ENCODE measurements around the gene PSMD2.
"Not testable (repeated sequence)": the region's sequence is repeated elsewhere in the genome, so short reads cannot be mapped to it uniquely, and the experiment has no call there.

The PSMD2 gene

DNA sequence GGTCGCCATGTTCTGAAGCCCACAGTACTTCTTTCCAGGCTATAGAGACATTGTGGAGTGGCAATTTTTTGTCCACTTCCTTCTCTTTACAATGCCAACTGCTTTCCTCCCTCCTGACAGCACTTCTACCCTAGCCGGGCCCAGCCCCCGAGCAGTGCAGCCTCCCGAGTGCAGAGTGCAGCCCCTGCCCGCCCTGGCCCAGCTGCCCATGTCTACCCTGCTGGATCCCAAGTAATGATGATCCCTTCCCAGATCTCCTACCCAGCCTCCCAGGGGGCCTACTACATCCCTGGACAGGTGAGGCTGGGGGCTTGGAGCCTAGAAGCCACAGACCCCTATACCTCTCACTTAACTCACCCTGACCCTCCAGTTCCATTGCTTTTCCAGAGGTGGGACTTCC lies 18.2 kb downstream of the PSMD2 start:
- DNase-seq, result no peak

DNA sequence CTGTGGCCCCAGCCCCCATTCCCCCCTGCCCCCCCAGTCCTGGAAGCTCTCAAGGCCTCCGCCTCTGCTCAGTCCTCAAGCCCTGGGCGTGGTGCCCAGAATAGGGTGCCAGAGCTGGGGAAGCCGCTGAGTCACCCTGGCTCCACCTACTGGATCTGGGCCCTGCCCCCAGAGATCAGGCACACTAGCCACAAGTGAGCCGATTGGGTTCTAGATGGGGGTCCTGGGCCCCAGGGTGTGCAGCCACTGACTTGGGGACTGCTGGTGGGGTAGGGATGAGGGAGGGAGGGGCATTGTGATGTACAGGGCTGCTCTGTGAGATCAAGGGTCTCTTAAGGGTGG lies 21.0 kb downstream of the PSMD2 start:
- no peak for DNase-seq

DNA sequence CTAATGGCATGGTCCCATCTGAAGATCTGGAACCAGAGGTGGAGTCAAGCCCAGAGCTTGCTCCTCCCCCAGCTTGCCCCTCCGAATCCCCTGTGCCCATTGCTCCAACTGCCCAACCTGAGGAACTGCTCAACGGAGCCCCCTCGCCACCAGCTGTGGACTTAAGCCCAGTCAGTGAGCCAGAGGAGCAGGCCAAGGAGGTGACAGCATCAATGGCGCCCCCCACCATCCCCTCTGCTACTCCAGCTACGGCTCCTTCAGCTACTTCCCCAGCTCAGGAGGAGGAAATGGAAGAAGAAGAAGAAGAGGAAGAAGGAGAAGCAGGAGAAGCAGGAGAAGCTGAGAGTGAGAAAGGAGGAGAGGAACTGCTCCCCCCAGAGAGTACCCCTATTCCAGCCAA lies 22.6 kb downstream of the PSMD2 start:
- DNase-seq, result no peak

DNA sequence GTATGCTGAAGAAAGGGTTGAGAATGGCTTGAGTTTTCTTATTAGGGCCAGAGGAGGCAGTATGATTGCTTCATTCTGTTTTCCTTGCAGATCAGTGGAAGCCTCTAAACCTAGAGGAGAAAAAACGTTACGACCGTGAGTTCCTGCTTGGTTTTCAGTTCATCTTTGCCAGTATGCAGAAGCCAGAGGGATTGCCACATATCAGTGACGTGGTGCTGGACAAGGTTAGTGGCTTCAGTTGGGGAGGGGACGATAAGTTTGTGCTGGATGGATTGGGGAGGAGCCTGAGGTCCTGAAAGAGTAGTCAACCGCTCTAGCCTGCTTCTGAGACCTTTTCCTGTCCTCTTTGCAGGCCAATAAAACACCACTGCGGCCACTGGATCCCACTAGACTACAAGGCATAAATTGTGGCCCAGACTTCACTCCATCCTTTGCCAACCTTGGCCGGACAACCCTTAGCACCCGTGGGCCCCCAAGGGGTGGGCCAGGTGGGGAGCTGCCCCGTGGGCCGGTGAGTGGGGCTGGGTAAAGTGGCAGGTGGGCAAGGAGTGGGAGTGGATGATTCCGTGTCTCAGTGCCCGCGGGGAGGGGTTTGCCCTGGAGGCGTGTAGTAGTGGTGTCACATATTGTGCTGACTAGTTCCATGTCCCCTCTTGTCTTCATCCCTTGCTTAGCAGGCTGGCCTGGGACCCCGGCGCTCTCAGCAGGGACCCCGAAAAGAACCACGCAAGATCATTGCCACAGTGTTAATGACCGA lies 23.9 kb downstream of the PSMD2 start:
- DNase-seq, result no peak

DNA sequence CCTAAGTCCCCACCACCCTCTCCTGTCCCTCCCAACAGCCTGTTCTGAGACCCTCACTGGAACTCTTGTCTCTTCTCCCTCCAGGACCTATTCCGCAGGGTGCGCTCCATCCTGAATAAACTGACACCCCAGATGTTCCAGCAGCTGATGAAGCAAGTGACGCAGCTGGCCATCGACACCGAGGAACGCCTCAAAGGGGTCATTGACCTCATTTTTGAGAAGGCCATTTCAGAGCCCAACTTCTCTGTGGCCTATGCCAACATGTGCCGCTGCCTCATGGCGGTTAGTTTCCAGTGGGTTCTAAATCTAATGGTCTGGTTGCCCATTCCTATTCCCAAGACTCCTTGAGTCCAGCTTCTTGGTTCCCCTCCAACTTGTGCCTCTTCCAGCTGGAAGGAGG lies 24.7 kb downstream of the PSMD2 start:
- DNase-seq, result no peak

DNA sequence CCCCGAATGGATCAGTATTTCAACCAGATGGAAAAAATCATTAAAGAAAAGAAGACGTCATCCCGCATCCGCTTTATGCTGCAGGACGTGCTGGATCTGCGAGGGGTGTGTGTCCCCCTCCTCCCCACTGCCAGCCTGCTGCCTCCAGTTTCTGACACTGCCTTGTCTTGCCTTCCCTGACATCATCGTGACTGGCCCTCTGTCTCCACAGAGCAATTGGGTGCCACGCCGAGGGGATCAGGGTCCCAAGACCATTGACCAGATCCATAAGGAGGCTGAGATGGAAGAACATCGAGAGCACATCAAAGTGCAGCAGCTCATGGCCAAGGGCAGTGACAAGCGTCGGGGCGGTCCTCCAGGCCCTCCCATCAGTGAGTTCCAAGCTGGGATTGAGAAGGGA lies 26.2 kb downstream of the PSMD2 start:
- no peak for DNase-seq

DNA sequence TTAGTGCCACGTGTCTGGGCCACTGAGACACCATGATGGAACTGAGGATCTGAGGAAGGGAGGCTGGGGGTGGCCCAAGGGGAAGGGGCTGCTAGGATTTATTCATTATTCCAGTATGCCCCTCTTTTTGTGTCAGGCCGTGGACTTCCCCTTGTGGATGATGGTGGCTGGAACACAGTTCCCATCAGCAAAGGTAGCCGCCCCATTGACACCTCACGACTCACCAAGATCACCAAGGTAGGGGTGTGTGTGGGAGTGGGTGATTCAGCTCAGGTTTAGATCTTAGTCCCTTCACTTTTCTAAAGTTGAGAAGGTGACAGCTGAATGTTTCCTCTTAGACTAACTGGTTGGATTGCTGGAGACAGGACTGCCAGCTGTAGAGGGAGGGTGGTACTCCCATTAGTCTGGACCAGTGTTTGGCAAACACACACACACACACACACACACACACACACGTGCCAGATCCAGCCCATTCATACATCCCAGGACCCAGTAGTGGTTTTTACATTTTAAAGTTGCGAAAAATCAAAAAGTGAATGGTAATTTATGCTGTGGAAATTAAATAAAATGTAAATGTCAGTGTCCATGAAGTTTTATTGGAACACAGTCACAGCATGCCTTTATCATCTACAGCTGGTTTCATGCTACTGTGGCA lies 26.8 kb downstream of the PSMD2 start:
- DNase-seq, result no peak

DNA sequence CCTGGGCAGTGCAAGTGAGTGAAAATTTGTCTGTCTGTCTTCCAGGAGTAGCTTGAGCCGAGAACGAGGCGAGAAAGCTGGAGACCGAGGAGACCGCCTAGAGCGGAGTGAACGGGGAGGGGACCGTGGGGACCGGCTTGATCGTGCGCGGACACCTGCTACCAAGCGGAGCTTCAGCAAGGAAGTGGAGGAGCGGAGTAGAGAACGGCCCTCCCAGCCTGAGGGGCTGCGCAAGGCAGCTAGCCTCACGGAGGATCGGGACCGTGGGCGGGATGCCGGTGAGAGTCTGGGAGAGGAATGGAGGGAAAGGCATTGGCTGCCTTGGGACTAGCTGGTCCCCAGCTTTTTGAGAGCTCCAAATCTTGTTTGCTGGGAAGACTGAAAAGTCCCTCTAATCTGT lies 28.1 kb downstream of the PSMD2 start:
- no peak for DNase-seq

DNA sequence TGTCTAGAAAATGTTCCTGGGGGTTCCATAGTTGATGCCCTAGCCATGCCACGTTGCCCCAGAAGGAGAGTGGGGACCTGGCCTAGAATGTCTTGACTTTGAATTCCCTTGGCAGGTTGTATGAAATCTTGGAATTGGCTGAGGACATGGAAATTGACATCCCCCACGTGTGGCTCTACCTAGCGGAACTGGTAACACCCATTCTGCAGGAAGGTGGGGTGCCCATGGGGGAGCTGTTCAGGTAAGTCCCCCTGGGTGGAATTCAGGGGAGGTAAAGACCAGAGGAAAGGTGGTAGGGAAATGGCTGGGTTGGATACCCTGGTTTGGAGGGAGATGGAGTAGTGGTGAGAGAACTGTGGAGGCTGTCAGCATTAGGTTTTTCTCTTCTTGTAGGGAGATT lies 29.5 kb downstream of the PSMD2 start:
- DNase-seq, result no peak

DNA sequence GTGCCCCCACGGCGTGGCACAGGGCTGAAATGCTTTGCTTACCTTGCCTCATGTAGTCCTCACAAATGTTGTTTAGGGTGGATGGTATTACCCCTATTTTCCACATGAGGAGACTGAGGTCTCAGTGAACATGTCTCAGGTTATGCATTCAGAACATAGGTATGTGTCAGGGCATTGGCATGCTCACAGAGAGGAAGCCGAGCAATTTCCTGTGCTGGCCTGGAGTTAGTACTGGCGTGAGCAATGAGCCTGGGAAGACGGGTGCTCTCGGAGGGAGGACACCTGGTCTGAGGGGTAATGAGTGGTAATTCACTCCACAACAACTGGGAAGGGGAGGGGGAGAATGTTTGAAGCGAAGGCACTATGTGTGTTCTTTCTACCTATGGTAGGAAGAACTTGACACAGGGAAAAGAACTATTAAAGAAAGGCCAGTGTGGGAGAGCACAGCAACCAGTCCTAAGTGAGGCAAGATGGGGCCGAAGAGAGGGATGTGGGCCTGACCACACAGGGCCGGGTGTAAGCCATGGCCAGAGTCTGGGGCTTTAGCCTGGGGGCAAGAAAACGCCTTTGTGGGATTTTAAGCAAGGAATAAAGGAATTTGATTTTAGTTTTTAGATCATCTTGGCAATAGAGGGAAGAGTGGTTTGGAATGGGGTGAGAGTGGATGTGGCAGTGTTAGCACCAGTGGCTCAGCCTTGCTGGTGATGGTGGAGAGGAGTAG lies 33.5 kb downstream of the PSMD2 start:
- no peak for DNase-seq

DNA sequence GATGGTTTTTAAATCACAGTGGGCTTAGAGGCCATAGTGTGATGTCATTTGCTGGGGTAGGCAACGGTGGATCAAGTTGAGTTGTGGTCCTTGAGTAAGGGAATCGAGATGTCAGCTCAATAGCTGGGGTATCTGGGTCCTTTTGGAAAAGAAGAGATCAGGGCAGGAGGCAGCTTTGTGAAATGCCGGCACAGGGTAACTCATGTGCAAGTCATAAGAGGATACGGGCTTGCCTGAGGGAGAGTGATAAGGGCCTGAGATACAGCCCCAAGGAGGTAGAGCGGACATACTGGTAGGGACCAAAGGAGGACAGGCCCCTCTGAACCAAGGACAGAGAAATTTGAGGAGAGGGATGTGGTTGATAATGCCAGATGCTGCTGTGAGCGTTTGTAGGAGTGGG lies 34.1 kb downstream of the PSMD2 start:
- DNase-seq, result no peak

DNA sequence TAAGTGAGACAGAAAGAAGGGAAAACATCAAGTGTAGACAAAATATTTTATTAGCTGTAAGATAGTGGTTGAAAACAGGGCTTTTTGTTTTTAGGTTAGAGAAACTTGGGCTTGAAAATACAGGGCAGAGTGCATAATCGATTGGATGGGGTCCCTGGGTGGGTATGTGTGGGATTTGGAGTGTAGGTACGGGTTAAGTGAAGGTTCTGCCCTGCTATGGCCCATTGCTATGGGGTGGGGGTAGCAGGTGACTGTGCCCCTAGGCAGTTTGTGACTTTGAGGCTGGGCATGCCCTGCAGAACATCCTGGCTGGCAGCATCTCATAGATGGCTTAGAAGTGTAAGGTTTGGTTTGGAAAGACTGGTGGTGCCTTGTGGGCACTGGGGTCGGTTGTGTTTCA lies 34.7 kb downstream of the PSMD2 start:
- DNase-seq, result no peak

DNA sequence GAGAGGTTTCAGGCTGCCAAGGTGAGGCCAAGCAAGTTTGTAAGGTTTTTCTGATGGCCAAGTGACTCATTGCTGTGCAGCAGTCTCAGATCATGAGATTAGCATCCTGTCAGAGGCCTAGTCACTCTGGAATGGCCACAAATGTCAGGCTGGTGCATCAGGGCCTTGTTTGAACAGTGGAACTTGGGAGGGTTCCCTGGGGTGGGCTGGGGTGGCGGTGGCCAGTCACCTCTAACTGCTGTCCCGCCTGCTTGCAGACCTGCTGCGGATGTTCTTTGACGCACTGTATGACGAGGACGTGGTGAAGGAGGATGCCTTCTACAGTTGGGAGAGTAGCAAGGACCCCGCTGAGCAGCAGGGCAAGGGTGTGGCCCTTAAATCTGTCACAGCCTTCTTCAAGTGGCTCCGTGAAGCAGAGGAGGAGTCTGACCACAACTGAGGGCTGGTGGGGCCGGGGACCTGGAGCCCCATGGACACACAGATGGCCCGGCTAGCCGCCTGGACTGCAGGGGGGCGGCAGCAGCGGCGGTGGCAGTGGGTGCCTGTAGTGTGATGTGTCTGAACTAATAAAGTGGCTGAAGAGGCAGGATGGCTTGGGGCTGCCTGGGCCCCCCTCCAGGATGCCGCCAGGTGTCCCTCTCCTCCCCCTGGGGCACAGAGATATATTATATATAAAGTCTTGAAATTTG lies 35.6 kb downstream of the PSMD2 start:
- DNase-seq, result no peak

DNA sequence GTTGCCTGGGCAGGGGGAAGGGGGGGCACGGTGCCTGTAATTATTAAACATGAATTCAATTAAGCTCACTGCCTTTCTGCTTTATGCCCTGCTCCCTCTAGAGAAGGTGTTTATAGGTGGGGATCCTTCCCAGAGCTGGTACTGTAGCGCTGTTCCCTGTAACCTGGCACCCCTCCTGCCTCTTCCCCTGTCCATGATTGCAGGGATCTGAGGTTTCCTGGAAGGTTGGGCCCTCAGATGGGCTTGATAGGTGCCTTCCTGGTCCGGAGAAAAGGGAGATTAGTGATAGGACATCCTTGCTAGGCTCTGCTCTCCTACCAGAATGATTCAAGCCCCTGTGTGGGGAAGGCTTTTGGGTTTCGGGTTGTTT lies 36.2 kb downstream of the PSMD2 start:
- DNase-seq, result no peak

DNA sequence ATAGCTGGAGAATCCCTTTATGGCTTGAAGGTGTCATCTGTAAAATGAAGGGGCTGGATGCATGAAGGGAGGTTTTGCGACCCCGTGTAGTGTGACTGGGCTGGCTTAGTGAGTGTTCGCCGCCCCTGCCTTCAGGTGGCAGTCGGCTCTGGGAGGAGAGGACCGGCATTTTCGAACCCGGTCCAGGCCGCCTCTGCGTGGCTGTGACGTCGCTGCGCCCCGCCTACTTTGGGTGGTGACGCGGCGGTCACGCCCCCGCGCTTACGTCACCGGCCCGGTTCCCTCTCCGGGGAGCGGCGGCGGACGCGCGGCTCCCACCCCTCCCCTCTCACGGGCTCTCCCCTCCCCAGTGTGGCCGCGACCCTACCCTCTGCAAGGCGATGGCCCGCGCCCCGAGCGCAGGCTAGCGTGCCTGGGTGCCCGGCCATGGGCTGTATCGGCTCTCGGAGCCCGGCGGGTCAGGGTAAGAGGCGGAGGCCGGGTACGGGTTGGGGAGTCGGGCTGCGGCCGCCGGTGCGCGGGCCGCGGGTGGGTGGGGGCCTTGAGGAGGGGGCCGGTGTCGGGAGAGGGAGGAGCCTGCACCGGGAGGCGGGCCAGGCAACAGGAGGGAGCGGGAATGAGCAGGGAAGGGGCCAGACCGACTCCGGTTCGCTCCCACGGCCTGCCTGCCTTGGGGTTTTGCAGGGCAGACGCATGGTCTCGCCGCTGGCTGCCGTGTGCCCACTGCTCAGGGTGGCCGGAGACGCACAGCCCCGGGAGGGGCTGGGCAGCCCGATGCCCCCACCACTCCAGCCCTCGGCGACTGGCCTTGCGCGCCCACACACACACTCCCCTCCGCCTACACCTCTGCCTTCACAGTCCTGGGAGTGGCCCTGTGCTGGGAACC lies 36.9 kb downstream of the PSMD2 start:
- peak; percentile 89 for DNase-seq

DNA sequence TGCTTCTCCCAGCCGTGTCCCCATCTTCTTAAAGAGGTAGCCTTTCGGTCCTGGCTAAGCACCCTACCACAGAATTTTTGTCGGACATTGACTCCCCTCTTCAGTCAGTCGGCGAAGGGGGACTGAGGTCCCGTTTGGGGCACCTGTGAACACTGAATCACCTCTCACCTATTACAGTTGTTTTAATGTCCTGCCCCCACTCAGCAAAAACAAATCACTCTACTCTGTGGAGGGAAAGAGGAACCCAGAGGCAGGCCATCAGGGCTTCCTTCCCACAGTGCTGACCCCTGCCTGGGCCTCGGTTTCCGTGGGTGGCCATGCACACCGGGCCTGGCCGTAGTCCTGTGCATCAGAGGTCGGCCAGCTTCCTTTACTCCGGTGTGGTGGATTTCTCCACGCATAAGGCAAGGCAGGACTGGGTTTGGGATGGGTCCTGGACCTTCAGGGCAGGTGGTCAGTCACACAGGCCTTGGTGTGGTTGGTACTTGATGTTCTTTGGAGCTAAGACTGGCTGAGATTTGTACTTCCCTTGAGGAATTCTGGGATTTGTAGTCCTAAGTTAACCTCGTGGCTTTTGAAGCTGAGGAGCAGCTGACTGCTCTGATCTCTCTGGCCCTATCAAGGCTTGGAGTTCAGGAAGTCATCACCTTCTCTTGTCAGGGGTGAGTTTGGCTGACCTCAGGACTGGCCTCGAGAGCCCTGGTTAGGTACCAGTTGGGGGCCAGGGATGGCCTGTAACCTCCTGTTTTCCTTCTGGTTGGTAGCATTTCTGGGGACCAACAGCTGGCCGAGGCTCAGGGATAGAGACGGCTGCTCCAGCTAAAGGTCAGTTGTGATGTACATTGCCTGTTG lies 37.7 kb downstream of the PSMD2 start:
- DNase-seq, result no peak

DNA sequence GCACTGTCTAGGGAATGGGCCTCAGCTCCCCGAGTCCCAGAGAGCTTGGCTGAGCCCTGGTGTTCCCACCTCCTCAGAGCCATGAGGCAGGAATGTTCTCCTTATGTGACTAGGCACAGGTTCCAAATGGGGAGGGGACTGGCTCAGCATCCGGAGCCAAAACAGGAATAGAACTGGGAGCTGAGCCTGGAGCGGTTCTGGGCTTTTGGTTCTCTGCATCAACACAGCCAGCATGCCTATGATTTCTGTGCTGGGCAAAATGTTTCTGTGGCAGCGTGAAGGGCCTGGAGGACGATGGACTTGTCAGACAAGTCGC lies 38.3 kb downstream of the PSMD2 start, which contains the start of gene FAM131A:
Gene FAM131A (plus strand): TSS at position 202 of the 316 bp plus-strand sequence. CDS start 31 bp downstream, at position 233.
- no peak for DNase-seq

DNA sequence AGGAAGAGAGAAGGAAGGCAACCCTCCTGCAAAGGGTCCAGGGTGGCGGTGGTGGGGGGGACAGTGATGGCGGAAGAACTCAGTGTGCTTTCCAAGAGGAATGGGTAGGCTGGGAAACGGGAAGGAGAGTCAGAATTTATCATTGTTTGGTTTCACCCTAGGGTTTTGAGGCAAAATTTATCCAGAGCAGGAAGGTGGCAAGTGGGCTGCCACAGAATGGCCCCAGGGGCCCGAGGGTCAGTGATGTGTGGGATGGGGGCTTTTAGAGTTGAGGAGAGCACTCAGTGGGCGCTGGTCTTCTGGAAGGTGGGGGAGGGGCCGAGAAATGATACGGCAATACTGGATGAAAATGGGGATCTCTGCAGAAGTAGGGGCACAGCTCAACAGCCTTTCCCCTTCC lies 38.9 kb downstream of the PSMD2 start:
- no peak for DNase-seq

DNA sequence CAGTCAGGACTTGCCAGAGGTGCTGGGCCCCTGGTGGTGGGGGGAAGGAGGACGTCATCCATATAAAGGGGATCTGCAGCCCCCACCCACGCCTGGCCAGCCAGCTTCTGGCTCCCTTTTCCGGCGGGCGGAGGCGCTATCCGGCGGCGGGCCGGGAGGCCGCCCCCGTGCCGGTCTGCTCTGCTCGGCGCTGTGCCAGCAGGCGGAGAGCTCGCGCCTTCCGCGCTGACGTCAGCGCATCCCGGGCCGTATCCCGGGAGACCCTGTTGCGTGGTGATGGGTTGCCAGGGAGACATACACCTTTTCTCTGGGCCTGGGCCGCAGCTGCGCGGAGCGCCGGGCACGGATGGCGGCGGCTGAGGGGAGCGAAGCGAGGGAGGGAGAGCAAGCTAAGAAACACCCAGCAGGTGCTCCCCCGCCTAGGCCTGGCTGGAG lies 39.5 kb downstream of the PSMD2 start:
- DNase-seq, result no peak

DNA sequence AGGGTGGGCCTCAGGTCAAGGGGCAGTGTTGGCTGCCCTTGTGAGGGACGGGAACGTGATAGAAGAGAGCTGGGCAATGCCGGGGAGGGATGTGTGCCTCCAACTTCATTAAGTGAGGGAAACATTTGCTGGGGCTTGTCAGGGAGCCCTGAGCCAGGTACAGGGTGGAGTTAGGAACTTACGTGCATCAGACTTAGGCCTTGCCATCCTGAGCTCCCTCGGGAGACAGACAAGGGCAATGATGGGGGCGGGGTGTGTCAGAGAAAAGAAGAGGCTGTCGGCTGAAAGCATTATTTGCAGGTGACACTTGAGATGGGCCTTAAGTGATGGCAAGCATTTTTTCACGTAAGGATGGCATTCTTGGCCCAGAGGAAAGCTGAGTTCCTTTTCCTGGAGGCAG lies 40.0 kb downstream of the PSMD2 start:
- DNase-seq, result no peak

DNA sequence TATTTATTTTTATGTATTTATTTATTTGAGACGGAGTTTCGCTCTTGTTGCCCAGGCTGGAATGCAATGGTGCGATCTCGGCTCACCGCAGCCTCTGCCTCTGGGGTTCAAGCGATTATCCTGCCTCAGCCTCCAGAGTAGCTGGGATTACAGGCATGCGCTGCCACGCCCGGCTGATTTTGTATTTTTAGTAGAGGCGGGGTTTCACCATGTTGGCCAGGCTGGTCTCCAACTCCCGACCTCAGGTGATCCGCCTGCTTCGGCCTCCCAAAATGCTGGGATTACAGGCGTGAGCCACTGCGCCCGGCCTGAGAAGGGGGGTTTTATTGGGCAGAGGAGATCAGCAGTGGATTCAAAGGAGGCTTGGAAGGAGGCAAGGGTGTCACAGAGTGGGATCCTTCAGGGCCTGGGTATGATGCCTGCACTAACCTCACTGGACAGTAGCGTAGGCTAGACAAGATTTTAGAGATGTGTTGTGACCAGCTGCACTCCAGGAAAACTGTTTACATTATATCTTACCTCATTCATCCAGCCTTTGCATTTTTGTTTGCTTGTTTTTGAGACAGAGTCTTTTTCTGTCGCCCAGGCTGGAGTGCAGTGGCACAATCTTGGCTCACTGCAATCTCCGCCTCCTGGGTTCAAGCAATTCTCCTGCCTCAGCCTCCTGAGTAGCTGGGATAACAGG lies 40.6 kb downstream of the PSMD2 start:
- not testable (repeated sequence) for DNase-seq
